Caco-2 (cell line): ENCODE measurements around the gene HCRT. TPM values are rescaled to one million over a fixed set of nuclear protein-coding genes. Genes with fewer than 3 reads are reported as not detected.

Source experiments
- BruUV-seq: library from RNA; stranded (reverse); fragments of 400-500 nt; replicated peaks from 2 replicates; lab custom pipeline; 2021; lab: Mats Ljungman, UMichigan
- CTCF ChIA-PET: fragments of 300-600 bp; sonication (Branson Sonifier 250); formaldehyde crosslinking; loops from one replicate; lab custom pipeline; 2022; ENCODE audit warnings: antibody characterized with exemption; lab: Charles Lee
- POLR2A ChIA-PET: fragments of 300-600 bp; sonication (Branson Sonifier 250); formaldehyde crosslinking; loops from one replicate; lab custom pipeline; 2022; ENCODE audit warnings: antibody characterized with exemption; lab: Charles Lee
- DNase-seq, 2 experiments: peaks; one replicate each; pipeline versions ENCODE4 v3.0.0 to v3.0.0-alpha.2; 2020 to 2022
- H3K27me3 ChIP-seq: replicated peaks from 2 replicates; pipeline ENCODE4 v1.6.0; 2011; ENCODE audit warnings: low read length; ENCODE audit not compliant: control insufficient read depth, insufficient read depth
- H3K36me3 ChIP-seq: 2 replicates; pipeline ENCODE4 v1.5.1; 2011; ENCODE audit warnings: low read length; ENCODE audit not compliant: control insufficient read depth, insufficient read depth
- H3K4me1 ChIP-seq: fragments of 250-450 bp; sonication (Bioruptor Pico); 2 replicates; pipeline ENCODE4 v1.5.1; 2020; ENCODE audit warnings: mild to moderate bottlenecking
- H3K4me3 ChIP-seq: 2 replicates; pipeline ENCODE4 v1.5.1; 2011; ENCODE audit warnings: low read depth, mild to moderate bottlenecking, control low read depth, low read length
- H3K9me3 ChIP-seq: fragments of 250-450 bp; sonication (Bioruptor Pico); 2 replicates; pipeline ENCODE4 v1.5.1; 2020; ENCODE audit warnings: mild to moderate bottlenecking, moderate library complexity
- H3K27ac Mint-ChIP-seq: one replicate; pipeline ENCODE4 v1.8.0; 2022; ENCODE audit warnings: mixed read lengths; ENCODE audit not compliant: unreplicated experiment
- H3K27me3 Mint-ChIP-seq: one replicate; pipeline ENCODE4 v1.8.0; 2022; ENCODE audit warnings: mixed read lengths; ENCODE audit not compliant: insufficient read depth, unreplicated experiment
- H3K36me3 Mint-ChIP-seq: one replicate; pipeline ENCODE4 v1.8.0; 2022; ENCODE audit warnings: mild to moderate bottlenecking, mixed read lengths; ENCODE audit not compliant: insufficient read depth, unreplicated experiment
- H3K4me1 Mint-ChIP-seq: one replicate; pipeline ENCODE4 v1.8.0; 2022; ENCODE audit warnings: low read depth, mixed read lengths; ENCODE audit not compliant: unreplicated experiment
- H3K4me3 Mint-ChIP-seq: one replicate; pipeline ENCODE4 v1.8.0; 2022; ENCODE audit warnings: mild to moderate bottlenecking, moderate library complexity, mixed read lengths; ENCODE audit not compliant: unreplicated experiment
- H3K9me3 Mint-ChIP-seq: one replicate; pipeline ENCODE4 v1.8.0; 2022; ENCODE audit warnings: mixed read lengths; ENCODE audit not compliant: unreplicated experiment
- CTCF ChIP-seq, 2 experiments: fragments of 200-600 bp in 1 of 2; IDR thresholded peaks; 1 replicate in 1 of 2; 2 replicates in 1 of 2; pipeline versions ENCODE4 v1.5.1 to v1.8.0; 2011 to 2022; ENCODE audit warnings: antibody characterized with exemption in 1 of 2, control low read depth in 1 of 2, inconsistent platforms in 1 of 2, low read depth in 1 of 2, low read length in 1 of 2, mild to moderate bottlenecking in 1 of 2, moderate library complexity in 1 of 2; ENCODE audit not compliant: insufficient read depth in 1 of 2, severe bottlenecking in 1 of 2, unreplicated experiment in 1 of 2
- intact Hi-C: fragments of 100-400 bp; cut with micrococcal nuclease; formaldehyde crosslinking; loops from one replicate; pipeline ENCODE4 v1.10.0; 2022; ENCODE audit not compliant: unreplicated experiment
- total RNA-seq: library from RNA; stranded (reverse); gene quantifications from 2 replicates; pipeline ENCODE4 v1.2.3, GENCODE V29; 2022

The HCRT gene
- total RNA-seq, 1 experiment from 2014 or later = not detected

GRCh38 chr17:42179335-42179734, 5.9 kb downstream of the HCRT start:
- Histone ChIP-seq H3K4me3 (no peak overlapping the region), H3K27me3 (no peaks in the 10 kb centered on the region; the same call in 1 of the 2 replicates), H3K36me3 (no peaks in the 10 kb centered on the region), H3K9me3 (no peaks in the 10 kb centered on the region), H3K4me1 (peaks cover 20% of the 10 kb centered on the region)
- no peak for TF ChIP-seq CTCF (IDR thresholded peaks at IDR 0.05; ENCODE audit: insufficient read depth in 1 of 2, low read depth in 1 of 2, low read length in 1 of 2, severe bottlenecking in 1 of 2, unreplicated experiment in 1 of 2)
- Mint-ChIP-seq H3K27ac (no peak overlapping the region), H3K36me3 (peaks cover 5% of the 10 kb centered on the region), H3K4me3 (peak overlapping the region; percentile 62), H3K9me3 (no peaks in the 10 kb centered on the region), H3K4me1 (peaks cover 11% of the 10 kb centered on the region), H3K27me3 (peaks cover 8% of the 10 kb centered on the region)
- intact Hi-C loops = no loop called here
- no peak for DNase-seq
- POLR2A ChIA-PET = no interaction called here
- no TSS peak for BruUV-seq
- CTCF ChIA-PET = no interaction called here

- no peak overlapping the region for H3K4me3 ChIP-seq
- POLR2A ChIA-PET = no interaction called here
Observed at GRCh38 chr17:42178817-42179216, 6.4 kb downstream of the HCRT start.

GRCh38 chr17:42177684-42178083, 7.6 kb downstream of the HCRT start:
- Mint-ChIP-seq H3K27me3 (peaks cover 2% of the 10 kb centered on the region), H3K4me1 (no peaks in the 10 kb centered on the region), H3K9me3 (no peaks in the 10 kb centered on the region), H3K36me3 (peaks cover 5% of the 10 kb centered on the region), H3K27ac (no peak overlapping the region), H3K4me3 (no peak overlapping the region)
- ChIA-PET POLR2A (no interaction called here), CTCF (no interaction called here)
- no peaks in the 10 kb centered on the region for H3K36me3 ChIP-seq
- no peak for TF ChIP-seq CTCF (IDR thresholded peaks at IDR 0.05; ENCODE audit: insufficient read depth in 1 of 2, low read depth in 1 of 2, low read length in 1 of 2, severe bottlenecking in 1 of 2, unreplicated experiment in 1 of 2)
- H3K4me3 ChIP-seq = no peak overlapping the region
- H3K9me3 ChIP-seq = no peaks in the 10 kb centered on the region
- H3K27me3 ChIP-seq = peaks cover under 1% of the 10 kb centered on the region; the same call in 1 of the 2 replicates
- DNase-seq = no peak
- peaks cover 15% of the 10 kb centered on the region for H3K4me1 ChIP-seq
- no TSS peak for BruUV-seq
- intact Hi-C loops = no loop called here

More at GRCh38 chr17:42178817-42179216, 6.4 kb downstream of the HCRT start:
- H3K4me3 Mint-ChIP-seq = no peak overlapping the region
- no peaks in the 10 kb centered on the region for H3K9me3 Mint-ChIP-seq
- Histone ChIP-seq H3K27me3 (no peaks in the 10 kb centered on the region; the same call in 1 of the 2 replicates), H3K4me1 (peaks cover 20% of the 10 kb centered on the region), H3K36me3 (no peaks in the 10 kb centered on the region), H3K9me3 (no peaks in the 10 kb centered on the region)
- no peak for TF ChIP-seq CTCF (IDR thresholded peaks at IDR 0.05; ENCODE audit: insufficient read depth in 1 of 2, low read depth in 1 of 2, low read length in 1 of 2, severe bottlenecking in 1 of 2, unreplicated experiment in 1 of 2)
- H3K27ac Mint-ChIP-seq = no peak overlapping the region
- peaks cover 11% of the 10 kb centered on the region for H3K4me1 Mint-ChIP-seq
- CTCF ChIA-PET = interaction anchor here (0.6 kb wide), 1 partner anchor 99 kb away, joined by 3 read pairs; no protein-coding TSS in a partner anchor
- no TSS peak for BruUV-seq
- intact Hi-C loops = no loop called here
- H3K36me3 Mint-ChIP-seq = peaks cover 5% of the 10 kb centered on the region
- H3K27me3 Mint-ChIP-seq = peaks cover 8% of the 10 kb centered on the region
- DNase-seq = no peak
